Activated CD8-positive, alpha-beta memory T cell treated with anti-CD3 and anti-CD28 coated beads for 48 hours (primary cell): ENCODE data around the gene TBPL2.

Experiments used
- DNase-seq, 3 experiments: peaks; one replicate each; pipeline ENCODE4 v3.0.0-alpha.2; 2020; ENCODE audit warnings: low read depth in 2 of 3, low spot score in 2 of 3

The TBPL2 gene

DNA sequence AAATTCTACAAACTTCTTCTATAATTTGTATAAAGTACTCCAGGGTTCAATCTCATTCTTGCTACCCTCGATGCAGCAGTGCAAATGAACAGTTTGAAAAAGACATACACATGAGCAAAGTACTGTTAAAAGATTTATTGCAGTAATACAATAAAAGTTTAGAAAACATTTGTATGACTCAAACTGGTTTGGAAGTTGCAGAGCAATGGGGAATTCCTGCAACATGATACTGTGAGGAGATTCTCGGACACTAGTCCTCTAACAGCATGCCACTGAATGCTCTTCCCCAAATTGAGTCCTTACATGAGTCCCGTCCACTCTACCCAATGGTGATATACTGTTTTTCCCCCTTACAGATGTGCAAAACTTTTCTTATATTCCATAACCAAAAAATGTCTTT is 74.1 kb downstream of the TBPL2 start:
- DNase-seq: no peak
